GM19240 (cell line): Measurements from ENCODE around the gene PLA2G2A.

Experiments used
- DNase-seq: peaks from one replicate; pipeline ENCODE4 v3.0.0; 2011; ENCODE audit warnings: low spot score; ENCODE audit not compliant: insufficient read length

The PLA2G2A gene

DNA sequence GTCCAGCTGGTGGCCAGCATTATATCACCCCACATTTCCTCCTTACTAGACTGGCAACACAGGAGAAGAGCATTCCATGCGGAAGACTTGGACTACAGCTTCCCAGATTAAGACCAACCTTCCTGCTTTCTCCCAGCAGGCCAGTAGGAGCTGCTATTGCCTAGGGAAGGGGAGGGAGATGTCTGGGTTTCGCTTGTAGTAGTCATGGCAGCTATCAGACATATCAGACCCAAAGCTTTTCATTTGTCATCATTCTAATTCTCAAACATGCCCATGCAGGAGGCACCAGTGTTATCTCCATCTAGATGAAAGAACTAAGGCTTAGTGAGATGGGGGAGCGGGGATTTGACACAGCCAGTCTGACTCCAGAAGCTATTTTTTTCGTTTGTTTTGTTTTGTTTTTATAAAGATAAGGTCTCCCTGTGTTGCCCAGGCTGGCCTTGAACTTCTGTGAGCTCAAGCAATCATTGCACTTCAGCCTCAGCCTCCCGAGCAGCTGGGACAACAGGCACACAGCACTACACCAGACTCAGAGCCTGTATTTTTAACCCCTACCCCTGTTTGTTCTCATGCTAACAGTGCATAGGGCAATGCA lies 4.5 kb downstream of the PLA2G2A start:
- DNase-seq, result no peak

DNA sequence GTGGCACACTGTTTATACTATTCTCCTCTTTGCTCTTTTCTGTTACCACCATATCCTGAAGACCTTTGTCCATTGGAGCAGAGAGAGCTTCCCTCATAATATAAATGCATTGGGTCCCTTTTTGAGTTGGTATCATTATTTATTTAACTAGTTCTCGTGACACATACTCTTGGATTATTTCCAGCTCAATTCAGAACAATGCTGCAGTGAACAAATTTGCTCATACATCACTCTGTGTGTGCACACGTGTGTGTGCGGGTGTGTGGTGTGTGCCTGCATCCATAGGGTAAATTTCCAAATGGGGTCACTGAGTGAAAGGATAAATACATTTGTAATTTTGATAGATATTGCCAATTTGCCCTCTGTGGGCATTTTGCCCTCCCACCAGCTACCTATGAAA lies 5.8 kb downstream of the PLA2G2A start:
- no peak for DNase-seq

DNA sequence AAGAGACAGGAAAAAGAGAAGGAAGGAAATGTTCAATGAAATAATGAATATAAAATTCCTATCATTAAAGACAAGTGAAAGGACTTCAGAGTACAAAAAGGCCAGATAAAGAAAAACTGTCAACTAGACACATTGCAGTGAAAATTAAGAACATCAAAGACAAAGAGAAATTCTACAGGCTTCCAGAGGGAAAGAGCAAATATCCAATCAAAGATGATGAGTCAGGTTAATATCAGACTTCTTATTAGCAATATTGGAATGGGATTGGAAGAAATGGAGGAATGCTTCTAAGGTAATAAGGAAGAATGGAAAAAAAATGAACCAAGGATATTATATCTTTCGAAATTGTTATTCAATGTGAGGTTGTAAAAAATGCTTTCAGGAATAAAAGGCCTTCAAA lies 7.8 kb downstream of the PLA2G2A start:
- DNase-seq, result no peak

GRCh38 chr1:19969898-19970660 lies 9.3 kb downstream of the PLA2G2A start:
- no peak for DNase-seq

- no peak for DNase-seq
These were observed 11.6 kb downstream of the PLA2G2A start for GRCh38 chr1:19967808-19968207.

GRCh38 chr1:19964542-19964941 lies 14.9 kb downstream of the PLA2G2A start:
- DNase-seq, result no peak

- no peak for DNase-seq
These were observed 15.8 kb downstream of the PLA2G2A start for GRCh38 chr1:19963636-19964035.

DNA sequence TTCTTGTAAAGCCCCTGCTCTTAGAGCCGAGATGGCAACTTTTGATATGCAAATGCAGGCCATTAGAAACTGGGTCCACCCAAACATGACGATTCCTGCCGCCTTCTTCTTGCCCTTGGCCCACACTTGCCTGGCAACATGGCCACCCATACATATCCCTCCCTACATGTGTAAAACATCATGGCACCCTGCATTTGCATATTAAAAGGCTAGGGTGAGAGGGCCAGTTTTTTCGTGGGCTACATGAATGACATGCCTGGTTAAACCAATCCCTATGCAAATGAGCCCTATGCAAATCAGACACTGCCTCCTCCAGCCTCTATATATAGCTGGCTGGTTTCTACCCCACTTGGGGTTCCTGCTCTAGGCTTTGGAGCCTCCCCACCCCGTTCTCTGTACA lies 18.8 kb downstream of the PLA2G2A start:
- no peak for DNase-seq

GRCh38 chr1:19957779-19958178 lies 21.6 kb downstream of the PLA2G2A start:
- no peak for DNase-seq

GRCh38 chr1:19955534-19956170 lies 23.8 kb downstream of the PLA2G2A start:
- no peak for DNase-seq

GRCh38 chr1:19954059-19954458 lies 25.4 kb downstream of the PLA2G2A start:
- no peak for DNase-seq

- no peak for DNase-seq
These were observed 30.4 kb downstream of the PLA2G2A start for GRCh38 chr1:19949016-19949415.

DNA sequence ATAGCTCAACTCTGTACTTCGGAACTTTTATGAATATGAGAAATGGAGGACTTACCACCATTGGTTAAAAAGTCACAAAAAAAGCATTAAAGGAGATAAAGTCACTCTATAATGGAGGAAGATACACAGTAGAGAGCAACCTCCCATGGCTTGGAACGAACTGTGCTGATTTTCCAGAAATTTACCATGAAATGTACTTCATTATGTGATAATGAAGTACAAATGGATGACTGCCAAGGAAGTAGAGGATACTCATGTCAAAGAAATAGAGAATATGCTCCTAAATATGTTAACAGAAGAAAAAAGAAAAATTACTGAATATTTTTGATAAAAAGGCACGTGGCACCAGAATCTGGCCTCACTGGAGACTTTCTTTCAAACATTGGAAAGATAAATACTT lies 32.4 kb downstream of the PLA2G2A start:
- no peak for DNase-seq

GRCh38 chr1:19946331-19946751 lies 33.1 kb downstream of the PLA2G2A start:
- DNase-seq, result no peak

- no peak for DNase-seq
These were observed 33.5 kb downstream of the PLA2G2A start for GRCh38 chr1:19945914-19946313.

- DNase-seq, result no peak
These were observed 36.8 kb downstream of the PLA2G2A start for GRCh38 chr1:19942657-19943056.

- DNase-seq, result no peak
These were observed 37.3 kb downstream of the PLA2G2A start for GRCh38 chr1:19942088-19942487.

- no peak for DNase-seq
These were observed 38.2 kb downstream of the PLA2G2A start for GRCh38 chr1:19941206-19941568.

GRCh38 chr1:19940486-19941205 lies 38.8 kb downstream of the PLA2G2A start:
- no peak for DNase-seq

DNA sequence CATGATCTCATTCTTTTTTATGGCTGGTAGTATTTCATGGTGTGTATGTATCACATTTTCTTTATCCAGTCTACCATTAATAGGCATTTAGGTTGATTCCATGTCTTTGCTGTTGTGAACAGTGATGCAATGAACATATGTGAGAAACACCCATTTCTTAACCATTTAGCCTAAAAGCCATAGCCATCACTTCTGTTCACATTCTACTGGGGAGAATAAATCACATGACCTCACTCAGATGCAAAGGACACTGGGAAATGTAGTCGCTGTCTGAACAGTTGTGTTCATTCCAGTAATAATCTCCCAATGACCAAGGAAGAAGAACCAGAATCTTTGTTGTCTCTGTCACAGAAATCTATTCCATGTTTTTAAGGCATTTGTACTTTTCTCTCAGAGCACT lies 40.9 kb downstream of the PLA2G2A start:
- DNase-seq, result no peak

- no peak for DNase-seq
These were observed 43.2 kb downstream of the PLA2G2A start for GRCh38 chr1:19936061-19936750.

DNA sequence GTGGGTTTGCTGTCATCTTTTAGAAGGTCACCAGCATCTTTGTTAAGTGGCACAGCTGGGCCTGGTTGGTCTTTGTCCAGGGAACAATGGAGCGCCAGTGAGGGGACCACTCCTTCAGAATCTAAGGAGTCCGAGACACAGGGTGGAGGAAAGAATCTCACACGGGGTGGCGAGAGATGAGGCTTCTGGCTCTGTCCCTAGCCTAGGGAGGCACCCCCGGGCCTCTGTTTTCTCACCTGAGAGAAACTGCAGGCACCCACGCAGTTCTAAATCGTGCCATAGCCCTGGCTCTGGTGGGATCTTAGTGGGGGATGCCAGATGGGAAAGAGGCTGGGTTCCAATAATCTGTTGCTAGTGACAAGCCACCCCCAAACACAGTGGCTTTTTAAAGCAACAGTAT lies 45.1 kb downstream of the PLA2G2A start:
- no peak for DNase-seq
